GM19043 (cell line): ENCODE results near the gene F5.

Source experiments
- ATAC-seq: cut with Tn5 transposase; IDR thresholded peaks from one replicate; pipeline ENCODE4 v1.9.1; 2021; ENCODE audit warnings: low read depth; ENCODE audit not compliant: unreplicated experiment

F5 gene

GRCh38 chr1:169586395-169587255 lies at the start of gene F5:
Gene F5, minus strand, starts transcription at chr1:169586481. Its CDS starts 95 bp downstream, at chr1:169586386.
- ATAC-seq = peak; percentile 97

- no peak for ATAC-seq
These were observed 48.6 kb upstream of the F5 start for GRCh38 chr1:169634877-169635276.

- no peak for ATAC-seq
These were observed 47.9 kb upstream of the F5 start for GRCh38 chr1:169634145-169634544.

- no peak for ATAC-seq
These were observed 45.0 kb upstream of the F5 start for GRCh38 chr1:169631249-169631648.

GRCh38 chr1:169630006-169630405 lies 43.7 kb upstream of the F5 start, which contains the start of gene SELP:
Gene SELP, minus strand, starts transcription at chr1:169630124. Its CDS starts 50 bp downstream, at chr1:169630074.
- no peak for ATAC-seq

- no peak for ATAC-seq
These were observed 38.6 kb upstream of the F5 start for GRCh38 chr1:169624912-169625311.

- ATAC-seq = no peak
These were observed 37.8 kb upstream of the F5 start for GRCh38 chr1:169624122-169624521.

- no peak for ATAC-seq
These were observed 37.0 kb upstream of the F5 start for GRCh38 chr1:169623132-169623926.

- no peak for ATAC-seq
These were observed 34.3 kb upstream of the F5 start for GRCh38 chr1:169620565-169620964.

- no peak for ATAC-seq
These were observed 32.1 kb upstream of the F5 start for GRCh38 chr1:169618367-169618766.

- no peak for ATAC-seq
These were observed 29.5 kb upstream of the F5 start for GRCh38 chr1:169615803-169616202.

- ATAC-seq = no peak
These were observed 24.6 kb upstream of the F5 start for GRCh38 chr1:169610858-169611257.

- ATAC-seq = no peak
These were observed 23.8 kb upstream of the F5 start for GRCh38 chr1:169610108-169610507.

GRCh38 chr1:169608226-169608625 lies 21.9 kb upstream of the F5 start:
- ATAC-seq = no peak

GRCh38 chr1:169604781-169605560 lies 18.7 kb upstream of the F5 start:
- ATAC-seq = peak; percentile 61

GRCh38 chr1:169601096-169601881 lies 15.0 kb upstream of the F5 start:
- no peak for ATAC-seq

GRCh38 chr1:169595764-169596711 lies 9.8 kb upstream of the F5 start:
- ATAC-seq = no peak

GRCh38 chr1:169594391-169594790 lies 8.1 kb upstream of the F5 start:
- ATAC-seq = no peak

GRCh38 chr1:169590932-169591331 lies 4.7 kb upstream of the F5 start:
- ATAC-seq = no peak
